Duodenal mucosa (tissue), 2 donors: ENCODE data around the gene EIF3A.
A peak's percentile ranks its signal among the peaks of the same experiment; 100 is the strongest.
"Not testable (repeated sequence)": the region's sequence is repeated elsewhere in the genome, so short reads cannot be mapped to it uniquely, and the experiment has no call there.

ENCODE experiments used
- H3K27ac ChIP-seq: one replicate; pipeline ENCODE4 v1.7.0; 2013; ENCODE audit warnings: low read depth, low read length
- H3K27me3 ChIP-seq, 2 donors: one replicate each; pipeline ENCODE4 v1.7.0; 2013; ENCODE audit warnings: low read length in 2 of 2, control low read depth in 1 of 2; ENCODE audit not compliant: insufficient read depth in 2 of 2, control insufficient read depth in 1 of 2
- H3K36me3 ChIP-seq, 2 donors: one replicate each; pipeline ENCODE4 v1.7.0; 2013; ENCODE audit warnings: low read length in 2 of 2, control low read depth in 1 of 2; ENCODE audit not compliant: insufficient read depth in 2 of 2, control insufficient read depth in 1 of 2
- H3K4me1 ChIP-seq, 2 donors: one replicate each; pipeline ENCODE4 v1.7.0; 2013; ENCODE audit warnings: low read length in 2 of 2, control low read depth in 1 of 2; ENCODE audit not compliant: insufficient read depth in 2 of 2, control insufficient read depth in 1 of 2
- H3K4me3 ChIP-seq, 2 donors: one replicate each; pipeline ENCODE4 v1.7.0; 2013; ENCODE audit warnings: low read length in 2 of 2, low read depth in 1 of 2
- H3K9ac ChIP-seq, 2 donors: one replicate each; pipeline ENCODE4 v1.7.0; 2013; ENCODE audit warnings: low read length in 2 of 2, low read depth in 1 of 2
- H3K9me3 ChIP-seq, 2 donors: one replicate each; pipeline ENCODE4 v1.7.0; 2013; ENCODE audit warnings: low read length in 2 of 2, control low read depth in 1 of 2; ENCODE audit not compliant: control insufficient read depth in 1 of 2

EIF3A gene

DNA sequence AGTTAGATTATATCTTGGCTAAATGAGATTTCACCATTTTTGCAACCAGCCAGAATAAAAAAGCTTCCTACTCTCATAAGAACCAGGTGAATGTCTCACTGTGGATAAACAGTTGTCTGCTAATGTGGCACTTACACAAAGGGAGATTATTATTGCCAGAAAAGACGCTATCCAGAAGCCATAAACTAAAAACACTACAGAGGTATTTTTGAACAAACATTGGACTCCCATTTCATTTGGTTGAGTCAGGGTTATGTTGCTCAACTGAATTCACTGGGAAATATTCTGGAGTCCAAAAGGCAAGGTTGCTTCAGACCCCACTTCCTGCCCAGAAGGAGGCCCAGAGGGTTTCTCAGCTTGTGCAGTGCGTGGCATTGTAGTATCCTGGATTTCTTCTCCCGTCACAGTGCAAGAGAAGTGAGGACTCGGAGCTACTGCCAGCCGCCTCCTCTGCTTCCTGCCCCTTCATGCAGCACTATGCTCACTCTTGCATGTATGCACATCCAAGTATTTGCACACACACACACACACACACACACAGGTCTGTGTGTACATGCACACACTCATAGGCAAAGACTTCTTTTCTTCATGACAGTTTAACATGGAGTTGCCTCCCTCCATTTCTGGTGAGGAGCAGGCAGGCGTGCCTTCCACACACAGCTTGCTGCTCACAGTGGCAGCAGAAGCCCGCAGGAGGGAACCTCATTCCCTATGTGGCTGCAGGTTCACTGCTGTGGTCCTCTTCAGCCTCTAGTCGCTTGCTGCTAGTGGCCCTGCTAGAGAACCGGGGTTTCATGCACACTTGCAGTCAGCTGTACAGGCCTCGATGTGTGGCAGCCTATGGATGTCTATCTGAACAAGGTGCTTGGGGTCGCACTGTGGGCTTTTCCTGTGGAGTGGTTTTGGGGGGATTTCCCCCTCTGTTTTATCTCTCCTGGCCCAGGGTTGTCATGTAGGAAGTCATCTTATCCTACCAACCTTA, 33.4 kb upstream of the EIF3A start:
- Histone ChIP-seq H3K9me3 (no peaks in the 10 kb centered on the region), H3K27me3 (no peaks in the 10 kb centered on the region), H3K36me3 (peaks cover 4 to 31% of the 10 kb centered on the region in 2 donors), H3K4me1 (no peaks in the 10 kb centered on the region), H3K27ac (no peak overlapping the region), H3K9ac (no peak overlapping the region), H3K4me3 (no peak overlapping the region)

DNA sequence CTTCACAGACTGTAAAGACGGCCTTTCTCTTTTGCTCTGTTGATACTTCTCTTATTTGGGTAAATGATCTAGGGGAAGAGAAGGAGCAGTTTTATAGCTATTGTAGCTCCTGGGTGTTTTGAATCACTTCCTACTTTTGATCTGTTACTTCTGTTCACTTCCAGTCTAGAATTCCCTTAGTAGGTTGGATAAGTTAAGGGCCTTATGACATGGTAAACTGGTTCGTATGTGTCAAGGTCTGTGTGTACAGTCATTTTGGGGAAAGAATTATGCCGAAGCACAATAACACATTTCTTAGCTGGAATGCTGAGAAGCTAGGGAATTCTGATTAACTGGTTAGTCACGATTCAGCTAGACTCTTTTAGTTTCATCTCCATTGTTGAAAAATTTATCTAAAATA, 31.4 kb upstream of the EIF3A start:
- Histone ChIP-seq H3K36me3 (peaks cover 4 to 32% of the 10 kb centered on the region in 2 donors), H3K9me3 (no peaks in the 10 kb centered on the region), H3K9ac (no peak overlapping the region), H3K4me1 (no peaks in the 10 kb centered on the region), H3K4me3 (no peak overlapping the region), H3K27me3 (no peaks in the 10 kb centered on the region), H3K27ac (no peak overlapping the region)

- H3K9me3 ChIP-seq, H3K27ac ChIP-seq, H3K9ac ChIP-seq, H3K27me3 ChIP-seq, H3K4me1 ChIP-seq, H3K4me3 ChIP-seq: not testable (repeated sequence)
- peaks cover 4 to 16% of the 10 kb centered on the region in 2 donors for H3K36me3 ChIP-seq
These were observed 27.2 kb upstream of the EIF3A start for GRCh38 chr10:119107771-119108170.

DNA sequence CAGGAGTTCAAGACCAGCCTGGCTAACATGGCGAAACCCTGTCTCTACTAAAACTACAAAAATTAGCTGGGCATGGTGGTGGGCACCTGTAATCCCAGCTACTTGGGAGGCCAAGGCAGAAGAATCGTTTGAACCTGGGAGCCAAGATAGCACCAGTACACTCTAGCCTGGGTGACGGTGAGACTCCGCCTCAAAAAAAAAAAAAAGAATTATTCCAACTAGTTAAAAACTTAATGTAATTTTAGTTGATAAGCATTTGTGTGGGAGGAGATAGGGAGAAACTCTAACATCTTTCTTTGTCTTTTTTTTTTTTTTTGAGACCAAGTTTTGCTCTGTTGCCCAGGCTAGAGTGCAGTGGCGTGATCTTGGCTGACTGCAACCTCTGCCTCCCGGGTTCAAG, 26.5 kb upstream of the EIF3A start:
- H3K4me1 ChIP-seq, H3K27ac ChIP-seq: not testable (repeated sequence)

GRCh38 chr10:119105899-119106298, 25.3 kb upstream of the EIF3A start:
- not testable (repeated sequence) for H3K9me3 ChIP-seq, H3K9ac ChIP-seq, H3K27ac ChIP-seq, H3K27me3 ChIP-seq, H3K36me3 ChIP-seq, H3K4me3 ChIP-seq
- H3K4me1 ChIP-seq = peaks cover 11% of the 10 kb centered on the region in 2 donors

More for the DNA sequence above, 26.5 kb upstream of the EIF3A start:
- H3K9me3 ChIP-seq, H3K4me3 ChIP-seq, H3K9ac ChIP-seq, H3K27me3 ChIP-seq: not testable (repeated sequence)
- peaks cover 2 to 14% of the 10 kb centered on the region in 2 donors for H3K36me3 ChIP-seq

- Histone ChIP-seq H3K9me3 (no peaks in the 10 kb centered on the region), H3K36me3 (peaks cover 0 to 6% of the 10 kb centered on the region in 2 donors), H3K9ac (peak overlapping the region in 1 of 2 donors; percentile 65), H3K27me3 (no peaks in the 10 kb centered on the region), H3K4me1 (peaks cover 18 to 19% of the 10 kb centered on the region in 2 donors), H3K27ac (no peak overlapping the region), H3K4me3 (peak overlapping the region; percentile 80 to 81)
These were observed 24.5 kb upstream of the EIF3A start for GRCh38 chr10:119105155-119105554.

DNA sequence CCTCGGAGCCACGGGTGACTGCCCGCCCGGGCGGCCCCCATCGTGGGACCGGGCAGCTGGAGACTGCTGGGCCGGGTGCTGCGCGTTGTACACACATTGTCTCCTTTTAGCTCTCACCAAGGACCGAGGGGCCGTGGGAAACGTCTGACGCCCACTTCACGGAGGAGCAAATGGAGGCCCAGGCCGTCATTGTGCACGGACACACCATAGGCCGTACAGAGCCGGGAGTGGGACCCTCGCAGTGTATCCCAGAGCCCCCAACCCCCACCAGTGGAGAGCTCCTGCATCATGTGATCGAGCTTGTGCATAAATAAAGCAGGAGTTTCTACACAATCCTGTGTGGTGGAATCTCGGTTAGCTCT, 24.0 kb upstream of the EIF3A start:
- Histone ChIP-seq H3K4me3 (peak overlapping the region; percentile 80 to 81), H3K4me1 (peaks cover 19% of the 10 kb centered on the region in 2 donors), H3K9me3 (no peaks in the 10 kb centered on the region), H3K27ac (peak overlapping the region; percentile 32), H3K27me3 (no peaks in the 10 kb centered on the region), H3K9ac (peak overlapping the region; percentile 65 to 74), H3K36me3 (peaks cover 0 to 6% of the 10 kb centered on the region in 2 donors)

DNA sequence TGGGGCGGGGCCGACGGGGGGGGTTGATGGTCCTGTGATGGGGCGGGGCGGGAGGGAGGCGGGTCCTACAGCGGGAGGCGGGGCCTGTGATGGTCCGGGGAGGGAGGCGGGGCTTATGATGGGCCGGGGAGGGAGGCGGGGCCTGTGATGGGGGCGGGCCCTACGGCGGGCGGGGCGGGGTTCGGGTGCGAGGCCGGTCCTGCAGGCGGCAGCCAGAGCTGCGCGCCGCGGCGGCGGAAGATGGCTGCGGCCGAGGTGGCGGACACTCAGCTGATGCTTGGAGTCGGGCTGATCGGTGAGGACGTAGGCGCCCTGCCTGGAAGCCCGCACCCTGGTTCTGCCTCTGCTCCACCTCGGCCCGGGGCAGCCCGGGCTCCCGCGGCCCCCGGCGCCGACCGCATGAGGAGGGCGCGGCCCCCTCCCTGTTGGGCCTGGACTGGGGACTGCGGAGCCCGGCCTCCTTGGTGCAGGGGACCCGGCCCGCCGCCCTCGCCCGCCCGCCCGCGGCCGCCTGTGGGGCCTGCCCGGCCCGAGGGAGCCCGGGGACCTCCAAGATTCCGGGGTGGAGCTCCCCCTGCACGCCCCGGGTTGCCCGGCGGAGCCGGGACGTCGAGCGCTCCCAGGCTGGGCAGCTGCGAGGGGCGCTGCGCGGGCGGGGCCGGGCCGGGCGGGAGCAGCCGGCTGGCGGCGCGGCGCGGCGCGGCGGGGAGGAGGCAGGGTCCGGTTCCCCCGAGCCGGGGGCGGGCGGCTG, 23.5 kb upstream of the EIF3A start, which contains the start of gene DENND10:
Gene DENND10, plus strand, starts transcription at position 211 of the 751 bp plus-strand sequence. Its CDS starts 30 bp downstream, at position 241.
- Histone ChIP-seq H3K27ac (peak within 1 kb of the TSS; percentile 32), H3K9me3 (no peaks in the 10 kb centered on the region), H3K9ac (peak within 1 kb of the TSS; percentile 65 to 74), H3K36me3 (peaks cover 0 to 1% of the 10 kb centered on the region in 2 donors), H3K4me1 (peaks cover 19% of the 10 kb centered on the region in 2 donors), H3K4me3 (peak within 1 kb of the TSS; percentile 80 to 81), H3K27me3 (no peaks in the 10 kb centered on the region)

DNA sequence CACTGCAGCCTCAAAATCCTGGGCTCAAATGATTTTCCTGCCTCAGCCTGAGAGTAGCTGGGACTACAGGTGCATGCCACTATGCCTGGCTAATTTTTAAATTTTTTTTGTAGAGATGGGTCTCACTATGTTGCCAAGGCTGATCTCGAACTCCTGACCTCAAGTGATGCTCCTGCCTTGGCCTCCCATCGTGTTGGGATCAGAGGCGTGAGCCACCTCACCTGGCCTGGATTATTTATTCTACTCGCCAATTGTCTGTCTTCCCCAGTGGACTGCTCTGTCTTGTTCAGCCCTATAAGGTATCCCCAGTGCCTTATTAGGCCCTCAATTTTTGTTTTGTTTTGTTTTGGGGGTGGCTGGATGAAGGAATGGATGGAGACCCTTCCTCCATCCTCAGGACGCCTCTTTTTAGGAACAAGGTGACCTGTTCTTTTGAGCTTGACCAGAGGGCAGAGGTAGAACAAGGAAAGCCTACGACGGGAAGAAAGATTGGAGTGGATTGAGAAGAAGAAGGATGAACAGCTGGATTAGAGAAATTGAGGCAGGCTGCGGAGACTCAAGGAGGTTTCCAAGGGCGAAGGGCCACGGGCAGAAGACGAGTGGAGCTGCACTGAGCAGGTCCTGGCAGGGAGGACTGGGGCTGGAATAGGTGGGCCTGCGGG, 22.8 kb upstream of the EIF3A start:
- Histone ChIP-seq H3K4me3 (no peak overlapping the region), H3K9ac (no peak overlapping the region)

More for the DNA sequence above, 22.8 kb upstream of the EIF3A start:
- Histone ChIP-seq H3K27me3 (no peaks in the 10 kb centered on the region), H3K4me1 (peaks cover 19% of the 10 kb centered on the region in 2 donors), H3K36me3 (no peaks in the 10 kb centered on the region), H3K27ac (no peak overlapping the region), H3K9me3 (no peaks in the 10 kb centered on the region)
